Measurements from ENCODE around the gene TSPAN4.

DNA sequence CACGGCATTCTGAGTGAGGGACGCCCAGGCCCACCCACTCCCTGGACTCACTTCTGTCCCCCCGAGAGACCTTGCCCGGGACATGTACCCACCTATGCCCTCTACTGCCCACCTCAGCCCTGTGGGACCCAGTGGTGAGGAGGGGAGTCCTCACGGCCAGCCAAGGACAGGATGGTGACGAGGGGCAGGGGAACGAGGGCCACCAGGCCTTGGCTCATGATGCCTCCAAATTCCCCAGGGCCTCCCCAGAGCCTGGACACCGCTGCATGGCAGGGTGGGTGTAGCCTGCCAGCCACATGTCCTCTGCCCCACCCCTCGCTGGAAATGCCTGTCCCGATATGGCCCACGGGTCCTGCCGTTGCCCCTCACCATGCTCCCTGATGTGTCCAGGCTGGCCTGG, 26.1 kb downstream of the TSPAN4 start:
- TF ChIP-seq POLR2A (IDR thresholded peaks at IDR 0.05) (no peak), POLR2AphosphoS5 (IDR thresholded peaks at IDR 0.05) (no peak), EP300 (IDR thresholded peaks at IDR 0.05; ENCODE audit: low read depth) (no peak)
- TF ChIP-seq, protein P1, sequence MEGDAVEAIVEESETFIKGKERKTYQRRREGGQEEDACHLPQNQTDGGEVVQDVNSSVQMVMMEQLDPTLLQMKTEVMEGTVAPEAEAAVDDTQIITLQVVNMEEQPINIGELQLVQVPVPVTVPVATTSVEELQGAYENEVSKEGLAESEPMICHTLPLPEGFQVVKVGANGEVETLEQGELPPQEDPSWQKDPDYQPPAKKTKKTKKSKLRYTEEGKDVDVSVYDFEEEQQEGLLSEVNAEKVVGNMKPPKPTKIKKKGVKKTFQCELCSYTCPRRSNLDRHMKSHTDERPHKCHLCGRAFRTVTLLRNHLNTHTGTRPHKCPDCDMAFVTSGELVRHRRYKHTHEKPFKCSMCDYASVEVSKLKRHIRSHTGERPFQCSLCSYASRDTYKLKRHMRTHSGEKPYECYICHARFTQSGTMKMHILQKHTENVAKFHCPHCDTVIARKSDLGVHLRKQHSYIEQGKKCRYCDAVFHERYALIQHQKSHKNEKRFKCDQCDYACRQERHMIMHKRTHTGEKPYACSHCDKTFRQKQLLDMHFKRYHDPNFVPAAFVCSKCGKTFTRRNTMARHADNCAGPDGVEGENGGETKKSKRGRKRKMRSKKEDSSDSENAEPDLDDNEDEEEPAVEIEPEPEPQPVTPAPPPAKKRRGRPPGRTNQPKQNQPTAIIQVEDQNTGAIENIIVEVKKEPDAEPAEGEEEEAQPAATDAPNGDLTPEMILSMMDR (IDR thresholded peaks at IDR 0.05): no peak
